Astrocyte (in vitro differentiated cells and primary cell): ENCODE measurements around the gene SHB. TPM values are rescaled to one million over a fixed set of nuclear protein-coding genes. Genes with fewer than 3 reads are reported as not detected.
A peak's percentile ranks its signal among the peaks of the same experiment; 100 is the strongest.

Source experiments
- DNase-seq: peaks from one replicate; pipeline ENCODE4 v3.0.0-alpha.2; 2010; ENCODE audit warnings: low read depth
- FAIRE-seq: peaks from 2 replicates; lab custom pipeline; 2011; peaks lifted over from hg19 to GRCh38; lab: Jason Lieb, UNC
- H2AFZ ChIP-seq: 2 replicates; pipeline ENCODE4 v1.6.0; 2012; ENCODE audit warnings: low read depth, low read length, inconsistent platforms
- H3K27ac ChIP-seq: 2 replicates; pipeline ENCODE4 v1.5.1; 2011; ENCODE audit warnings: low read depth, low read length, inconsistent platforms
- H3K27me3 ChIP-seq: 2 replicates; pipeline ENCODE4 v1.6.0; 2011; ENCODE audit warnings: low read length, inconsistent platforms; ENCODE audit not compliant: insufficient read depth
- H3K36me3 ChIP-seq: 2 replicates; pipeline ENCODE4 v1.5.1; 2011; ENCODE audit warnings: low read length, inconsistent platforms; ENCODE audit not compliant: insufficient read depth
- H3K4me1 ChIP-seq: 2 replicates; pipeline ENCODE4 v1.5.1; 2011; ENCODE audit warnings: low read length, inconsistent platforms; ENCODE audit not compliant: insufficient read depth
- H3K4me2 ChIP-seq: 2 replicates; pipeline ENCODE4 v1.6.0; 2012; ENCODE audit warnings: low read length, inconsistent platforms
- H3K4me3 ChIP-seq: 2 replicates; pipeline ENCODE4 v1.5.1; 2011; ENCODE audit warnings: low read depth, mild to moderate bottlenecking, low read length, inconsistent platforms; ENCODE audit not compliant: insufficient read depth
- H3K79me2 ChIP-seq: 2 replicates; pipeline ENCODE4 v1.6.0; 2012; ENCODE audit warnings: mild to moderate bottlenecking, low read length, inconsistent platforms; ENCODE audit not compliant: insufficient read depth
- H3K9ac ChIP-seq: 2 replicates; pipeline ENCODE4 v1.6.0; 2012; ENCODE audit warnings: mild to moderate bottlenecking, low read length, inconsistent platforms
- H3K9me3 ChIP-seq: 2 replicates; pipeline ENCODE4 v1.5.1; 2012; ENCODE audit warnings: low read depth, mild to moderate bottlenecking, low read length, inconsistent platforms; ENCODE audit not compliant: insufficient read depth
- H4K20me1 ChIP-seq: 2 replicates; pipeline ENCODE4 v1.6.0; 2012; ENCODE audit warnings: low read length, inconsistent platforms; ENCODE audit not compliant: insufficient read depth
- H3K27ac Mint-ChIP-seq: one replicate; pipeline ENCODE4 v1.8.0; 2021; ENCODE audit warnings: mild to moderate bottlenecking, mixed read lengths; ENCODE audit not compliant: unreplicated experiment
- H3K27me3 Mint-ChIP-seq: one replicate; pipeline ENCODE4 v1.8.0; 2021; ENCODE audit warnings: low read depth, mixed read lengths; ENCODE audit not compliant: unreplicated experiment
- H3K36me3 Mint-ChIP-seq: one replicate; pipeline ENCODE4 v1.8.0; 2021; ENCODE audit warnings: low read depth, mixed read lengths; ENCODE audit not compliant: unreplicated experiment
- H3K4me1 Mint-ChIP-seq: one replicate; pipeline ENCODE4 v1.8.0; 2021; ENCODE audit warnings: low read depth, mixed read lengths; ENCODE audit not compliant: unreplicated experiment
- H3K4me3 Mint-ChIP-seq: one replicate; pipeline ENCODE4 v1.8.0; 2021; ENCODE audit warnings: mild to moderate bottlenecking, moderate library complexity, mixed read lengths; ENCODE audit not compliant: unreplicated experiment
- H3K9me3 Mint-ChIP-seq: one replicate; pipeline ENCODE4 v1.8.0; 2021; ENCODE audit warnings: mild to moderate bottlenecking, mixed read lengths; ENCODE audit not compliant: unreplicated experiment
- CTCF ChIP-seq: IDR thresholded peaks from 2 replicates; pipeline ENCODE4 v1.5.1; 2011; ENCODE audit warnings: low read depth, mild to moderate bottlenecking, inconsistent platforms, low read length, moderate library complexity; ENCODE audit not compliant: insufficient read depth
- EZH2 ChIP-seq: IDR thresholded peaks from 2 replicates; pipeline ENCODE4 v1.6.1; 2012; ENCODE audit warnings: mild to moderate bottlenecking, low read length, inconsistent platforms; ENCODE audit not compliant: insufficient read depth
- total RNA-seq: library from RNA; stranded (reverse); gene quantifications from 2 replicates; pipeline ENCODE4 v1.2.1, GENCODE V29; 2021

The SHB gene
- total RNA-seq, 1 donor from 2014 or later: 53.4 TPM

DNA sequence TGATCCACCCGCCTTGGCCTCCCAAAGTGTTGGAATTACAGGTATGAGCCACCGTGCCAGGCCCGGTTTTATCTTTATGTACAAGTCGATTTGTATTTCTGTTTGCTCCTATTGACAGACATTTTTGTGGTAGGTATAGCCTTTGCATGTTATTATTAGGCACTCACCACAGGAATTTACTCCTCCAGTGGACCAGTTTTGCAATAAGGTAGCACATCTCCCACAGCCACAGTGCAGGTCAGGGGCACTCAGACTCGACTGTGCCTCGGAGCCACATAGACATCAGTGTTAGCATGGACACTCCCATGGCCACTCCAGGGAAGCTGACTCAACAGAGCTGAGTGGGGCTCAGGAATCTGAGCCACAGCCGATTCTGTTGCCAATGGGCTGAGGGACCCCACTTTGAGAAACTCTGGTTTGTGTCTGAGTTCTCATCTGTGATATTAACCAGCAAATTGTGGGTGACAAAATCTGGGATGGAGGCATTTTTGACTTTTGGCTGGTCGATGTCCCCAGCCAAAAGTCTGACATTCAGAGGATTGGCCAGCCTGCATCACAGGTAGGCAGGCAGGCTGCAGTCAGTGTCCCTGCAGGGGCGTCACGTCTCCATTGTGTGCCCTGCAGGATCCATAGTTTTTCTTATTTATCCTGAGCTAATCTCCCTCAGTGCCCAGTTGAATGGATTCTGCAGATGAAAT lies 15.0 kb upstream of the SHB start:
- Mint-ChIP-seq H3K9me3 (no peaks in the 10 kb centered on the region), H3K27ac (no peak overlapping the region), H3K27me3 (peaks cover 6% of the 10 kb centered on the region), H3K36me3 (no peaks in the 10 kb centered on the region), H3K4me1 (peaks cover 25% of the 10 kb centered on the region), H3K4me3 (peak overlapping the region; percentile 29)
- no peaks in the 10 kb centered on the region for H3K79me2 ChIP-seq
- H3K27ac ChIP-seq: no peak overlapping the region
- no peak overlapping the region for H3K4me3 ChIP-seq
- no peaks in the 10 kb centered on the region for H3K4me1 ChIP-seq
- no peak for TF ChIP-seq CTCF
- DNase-seq (no peak), FAIRE-seq (no peak)
- H3K27me3 ChIP-seq: no peaks in the 10 kb centered on the region
- H3K4me2 ChIP-seq: no peak overlapping the region
- no peak overlapping the region for H3K9ac ChIP-seq
- no peaks in the 10 kb centered on the region for H3K36me3 ChIP-seq
- no peaks in the 10 kb centered on the region for H4K20me1 ChIP-seq
- no peak overlapping the region for H2AFZ ChIP-seq
- H3K9me3 ChIP-seq: no peaks in the 10 kb centered on the region

DNA sequence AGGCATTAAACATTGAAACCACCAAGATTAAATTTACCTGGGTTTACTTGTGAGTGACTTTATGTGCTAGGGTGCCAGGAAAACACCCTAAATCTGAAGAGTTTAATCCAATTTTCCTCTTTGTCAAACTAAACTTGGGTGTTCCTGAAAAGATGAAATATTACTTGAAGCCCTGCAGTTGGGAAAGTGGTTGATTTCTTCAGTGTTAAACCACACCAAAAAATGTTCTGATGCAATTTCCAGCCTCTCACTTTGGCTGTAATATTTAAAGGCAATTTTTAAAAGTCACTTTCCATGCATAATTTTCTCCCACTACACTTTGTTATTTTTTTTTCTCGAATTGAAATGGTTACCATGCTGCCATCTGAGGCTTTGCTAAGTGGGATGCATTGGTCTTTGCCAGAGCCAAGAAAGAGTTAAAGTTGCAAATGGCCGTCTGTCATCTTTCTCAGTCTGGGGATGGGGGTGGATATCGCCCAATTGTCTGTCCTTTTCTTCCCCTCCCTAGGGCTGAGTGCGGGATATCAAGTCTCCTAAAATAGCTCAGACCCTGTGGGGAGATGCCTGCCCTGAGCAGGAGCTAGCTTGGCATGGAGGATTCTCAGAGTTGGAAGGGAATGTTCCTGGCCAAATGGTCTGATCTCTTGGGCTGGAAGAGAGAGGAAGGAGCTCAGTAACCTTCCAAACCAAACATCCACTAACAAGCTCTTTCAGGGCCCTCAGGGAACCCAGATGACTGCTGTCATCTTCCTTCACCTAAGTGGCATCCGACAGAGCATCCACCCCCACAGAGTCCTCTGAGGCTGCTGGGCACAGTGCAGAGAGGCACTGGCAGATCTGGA lies 13.6 kb upstream of the SHB start:
- H3K4me2 ChIP-seq: no peak overlapping the region
- no peak for FAIRE-seq
- no peak overlapping the region for H3K27ac Mint-ChIP-seq

More for the DNA sequence above, 13.6 kb upstream of the SHB start:
- H3K4me1 ChIP-seq: no peaks in the 10 kb centered on the region
- no peak overlapping the region for H2AFZ ChIP-seq
- no peaks in the 10 kb centered on the region for H3K9me3 ChIP-seq
- H3K9ac ChIP-seq: no peak overlapping the region
- no peak overlapping the region for H3K4me3 Mint-ChIP-seq
- H3K27me3 Mint-ChIP-seq: peaks cover 6% of the 10 kb centered on the region
- TF ChIP-seq EZH2 (no peak), CTCF (no peak)
- H3K27me3 ChIP-seq: no peaks in the 10 kb centered on the region
- H3K27ac ChIP-seq: no peak overlapping the region
- H4K20me1 ChIP-seq: no peaks in the 10 kb centered on the region
- H3K9me3 Mint-ChIP-seq: no peaks in the 10 kb centered on the region
- H3K36me3 ChIP-seq: no peaks in the 10 kb centered on the region
- no peaks in the 10 kb centered on the region for H3K36me3 Mint-ChIP-seq
- H3K4me1 Mint-ChIP-seq: peaks cover 25% of the 10 kb centered on the region
- DNase-seq: no peak
- no peak overlapping the region for H3K4me3 ChIP-seq
- H3K79me2 ChIP-seq: no peaks in the 10 kb centered on the region
